ENCODE measurements around the gene SMAD4. TPM values are rescaled to one million over a fixed set of nuclear protein-coding genes. Genes with fewer than 3 reads are reported as not detected.
"Not testable (repeated sequence)": the region's sequence is repeated elsewhere in the genome, so short reads cannot be mapped to it uniquely, and the experiment has no call there.

SMAD4 gene
- total and polyA plus RNA-seq, 2 experiments from 2014 or later: 64.4 to 116 TPM

- no peaks in the 10 kb centered on the region for H3K79me2 ChIP-seq
- no peaks in the 10 kb centered on the region for H3K9me2 ChIP-seq (replicated peaks; ENCODE audit: insufficient read depth)
- H3K4me1 ChIP-seq (ENCODE audit: insufficient read depth): no peaks in the 10 kb centered on the region
- TF ChIP-seq, protein P1, sequence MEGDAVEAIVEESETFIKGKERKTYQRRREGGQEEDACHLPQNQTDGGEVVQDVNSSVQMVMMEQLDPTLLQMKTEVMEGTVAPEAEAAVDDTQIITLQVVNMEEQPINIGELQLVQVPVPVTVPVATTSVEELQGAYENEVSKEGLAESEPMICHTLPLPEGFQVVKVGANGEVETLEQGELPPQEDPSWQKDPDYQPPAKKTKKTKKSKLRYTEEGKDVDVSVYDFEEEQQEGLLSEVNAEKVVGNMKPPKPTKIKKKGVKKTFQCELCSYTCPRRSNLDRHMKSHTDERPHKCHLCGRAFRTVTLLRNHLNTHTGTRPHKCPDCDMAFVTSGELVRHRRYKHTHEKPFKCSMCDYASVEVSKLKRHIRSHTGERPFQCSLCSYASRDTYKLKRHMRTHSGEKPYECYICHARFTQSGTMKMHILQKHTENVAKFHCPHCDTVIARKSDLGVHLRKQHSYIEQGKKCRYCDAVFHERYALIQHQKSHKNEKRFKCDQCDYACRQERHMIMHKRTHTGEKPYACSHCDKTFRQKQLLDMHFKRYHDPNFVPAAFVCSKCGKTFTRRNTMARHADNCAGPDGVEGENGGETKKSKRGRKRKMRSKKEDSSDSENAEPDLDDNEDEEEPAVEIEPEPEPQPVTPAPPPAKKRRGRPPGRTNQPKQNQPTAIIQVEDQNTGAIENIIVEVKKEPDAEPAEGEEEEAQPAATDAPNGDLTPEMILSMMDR (IDR thresholded peaks at IDR 0.05; ENCODE audit: poor library complexity): no peak
- TF ChIP-seq EZH2 (IDR thresholded peaks at IDR 0.05; ENCODE audit: borderline replicate concordance): no peak
- no peak for TF ChIP-seq EZH2phosphoT487 (IDR thresholded peaks at IDR 0.05; ENCODE audit: low read depth, severe bottlenecking, unreplicated experiment)
- H3K36me3 ChIP-seq (replicated peaks; ENCODE audit: insufficient read depth, low read depth): no peaks in the 10 kb centered on the region
- no peak for DNase-seq (ENCODE audit: low spot score)
- peaks cover 8% of the 10 kb centered on the region for H3K9me3 ChIP-seq (ENCODE audit: low read depth)
- H3K27me3 ChIP-seq: no peaks in the 10 kb centered on the region
- no peaks in the 10 kb centered on the region for H4K20me1 ChIP-seq (ENCODE audit: insufficient read depth, poor library complexity, severe bottlenecking)
- WGBS (ENCODE audit: low lambda C conversion rate, missing lambda C conversion rate): 96% methylated on average over 4 of the region's 4 CpGs
- no peak overlapping the region for H3K4me3 ChIP-seq
- no peak overlapping the region for H3K4me2 ChIP-seq
- H3K27ac ChIP-seq: no peak overlapping the region
- H2AFZ ChIP-seq: no peak overlapping the region
Measured at GRCh38 chr18:51089691-51090090, 59.7 kb downstream of the SMAD4 start.

GRCh38 chr18:51091270-51091669 lies 61.3 kb downstream of the SMAD4 start:
- Histone ChIP-seq H3K36me3 (replicated peaks; ENCODE audit: insufficient read depth, low read depth) (no peaks in the 10 kb centered on the region), H3K4me3 (no peak overlapping the region), H3K4me2 (no peak overlapping the region), H3K9me2 (replicated peaks; ENCODE audit: insufficient read depth) (no peaks in the 10 kb centered on the region), H3K27ac (no peak overlapping the region), H4K20me1 (ENCODE audit: insufficient read depth, poor library complexity, severe bottlenecking) (no peaks in the 10 kb centered on the region), H2AFZ (no peak overlapping the region), H3K27me3 (no peaks in the 10 kb centered on the region), H3K79me2 (no peaks in the 10 kb centered on the region), H3K4me1 (ENCODE audit: insufficient read depth) (no peaks in the 10 kb centered on the region), H3K9me3 (ENCODE audit: low read depth) (peaks cover 8% of the 10 kb centered on the region)
- no peak for DNase-seq (ENCODE audit: low spot score)
- TF ChIP-seq, protein P1 (IDR thresholded peaks at IDR 0.05; ENCODE audit: poor library complexity): no peak
- TF ChIP-seq EZH2phosphoT487 (IDR thresholded peaks at IDR 0.05; ENCODE audit: low read depth, severe bottlenecking, unreplicated experiment): no peak
- no peak for TF ChIP-seq EZH2 (IDR thresholded peaks at IDR 0.05; ENCODE audit: borderline replicate concordance)
- WGBS (ENCODE audit: low lambda C conversion rate, missing lambda C conversion rate): 87% methylated on average over 5 of the region's 5 CpGs

GRCh38 chr18:51092117-51092516 lies 62.1 kb downstream of the SMAD4 start:
- no peak for DNase-seq (ENCODE audit: low spot score)
- H3K27me3 ChIP-seq: no peaks in the 10 kb centered on the region
- WGBS (ENCODE audit: low lambda C conversion rate, missing lambda C conversion rate): 56% methylated on average over 2 of the region's 2 CpGs
- no peaks in the 10 kb centered on the region for H4K20me1 ChIP-seq (ENCODE audit: insufficient read depth, poor library complexity, severe bottlenecking)
- no peak overlapping the region for H3K27ac ChIP-seq
- no peaks in the 10 kb centered on the region for H3K79me2 ChIP-seq
- no peak overlapping the region for H3K4me2 ChIP-seq
- H3K9me2 ChIP-seq (replicated peaks; ENCODE audit: insufficient read depth): no peaks in the 10 kb centered on the region
- peaks cover 8% of the 10 kb centered on the region for H3K9me3 ChIP-seq (ENCODE audit: low read depth)
- no peaks in the 10 kb centered on the region for H3K4me1 ChIP-seq (ENCODE audit: insufficient read depth)
- no peaks in the 10 kb centered on the region for H3K36me3 ChIP-seq (replicated peaks; ENCODE audit: insufficient read depth, low read depth)
- H3K4me3 ChIP-seq: no peak overlapping the region
- no peak overlapping the region for H2AFZ ChIP-seq
- TF ChIP-seq EZH2phosphoT487 (IDR thresholded peaks at IDR 0.05; ENCODE audit: low read depth, severe bottlenecking, unreplicated experiment): no peak
- TF ChIP-seq, protein P1 (IDR thresholded peaks at IDR 0.05; ENCODE audit: poor library complexity): no peak
- TF ChIP-seq EZH2 (IDR thresholded peaks at IDR 0.05; ENCODE audit: borderline replicate concordance): no peak

- H3K9me2 ChIP-seq (replicated peaks; ENCODE audit: insufficient read depth); H2AFZ ChIP-seq; H3K27ac ChIP-seq; H3K9me3 ChIP-seq (ENCODE audit: low read depth); H3K36me3 ChIP-seq (replicated peaks; ENCODE audit: insufficient read depth, low read depth); H3K27me3 ChIP-seq; H4K20me1 ChIP-seq (ENCODE audit: insufficient read depth, poor library complexity, severe bottlenecking); DNase-seq (ENCODE audit: low spot score); H3K4me1 ChIP-seq (ENCODE audit: insufficient read depth); H3K4me3 ChIP-seq; H3K79me2 ChIP-seq; H3K4me2 ChIP-seq: not testable (repeated sequence)
- WGBS (ENCODE audit: low lambda C conversion rate, missing lambda C conversion rate): 100% methylated on average over 1 of the region's 1 CpG
Measured at GRCh38 chr18:51092967-51093366, 63.0 kb downstream of the SMAD4 start.

All from hepatocyte (in vitro differentiated cells).